HepG2 (cell line): ENCODE data around the gene LMBRD2. TPM values are rescaled to one million over a fixed set of nuclear protein-coding genes. Genes with fewer than 3 reads are reported as not detected.

Experiments
- ATAC-seq: fragments of 200-7000 bp; cut with Tn5 transposase; 3 replicates; pipeline ENCODE4 v1.9.1; 2020; ENCODE audit warnings: mild to moderate bottlenecking, moderate library complexity
- BruUV-seq: library from RNA; stranded (reverse); fragments of 400-500 nt; replicated peaks from 2 replicates; lab custom pipeline; 2021; lab: Mats Ljungman, UMichigan
- CTCF ChIA-PET: fragments of 300-600 bp; formaldehyde crosslinking; extraction: SDS; loops from one replicate; lab custom pipeline; 2021; ENCODE audit warnings: low total read pairs, inconsistent platforms, low intra/inter-chr PET ratio; lab: Yijun Ruan, JAX
- POLR2A ChIA-PET: fragments of 350-600 bp; sonication (Branson Sonifier 250); formaldehyde crosslinking; loops from one replicate; lab custom pipeline; 2020; ENCODE audit warnings: antibody characterized with exemption, inconsistent platforms; lab: Yijun Ruan, JAX
- DNase-seq: peaks from one replicate; pipeline ENCODE4 v3.0.0-alpha.2; 2015; ENCODE audit warnings: low spot score
- FAIRE-seq: peaks from 3 replicates; lab custom pipeline; 2011; peaks lifted over from hg19 to GRCh38; lab: Jason Lieb, UNC
- H2AFZ ChIP-seq: one replicate; pipeline ENCODE4 v1.6.1; 2011; ENCODE audit warnings: low read length, inconsistent platforms
- H3K27ac ChIP-seq: fragments of 300-600 bp; 3 replicates; pipeline ENCODE4 v1.8.0; 2011; ENCODE audit warnings: mixed run types, mild to moderate bottlenecking, mixed read lengths, low read length, inconsistent platforms; ENCODE audit not compliant: insufficient read depth; ENCODE audit errors: extremely low read length
- H3K27me3 ChIP-seq, 2 experiments: fragments of 200-600 bp in 1 of 2; 2 replicates in 1 of 2; 3 replicates in 1 of 2; pipeline versions ENCODE4 v1.6.0 to v1.8.0; 2011; ENCODE audit warnings: low read length in 2 of 2, mild to moderate bottlenecking in 2 of 2, moderate library complexity in 2 of 2, inconsistent platforms in 1 of 2; ENCODE audit not compliant: insufficient read depth in 2 of 2, control insufficient read depth in 1 of 2
- H3K36me3 ChIP-seq, 2 experiments: fragments of 200-600 bp in 1 of 2; replicated peaks in 1 of 2; 2 replicates in 1 of 2; 3 replicates in 1 of 2; pipeline versions ENCODE4 v1.5.1 to v1.8.0; 2011; ENCODE audit warnings: low read length in 2 of 2, inconsistent platforms in 1 of 2; ENCODE audit not compliant: insufficient read depth in 2 of 2, control insufficient read depth in 1 of 2
- H3K4me1 ChIP-seq: 2 replicates; pipeline ENCODE4 v1.5.1; 2012; ENCODE audit warnings: low read length, inconsistent platforms; ENCODE audit not compliant: insufficient read depth
- H3K4me2 ChIP-seq: 2 replicates; pipeline ENCODE4 v1.6.0; 2011; ENCODE audit warnings: low read depth, low read length, inconsistent platforms
- H3K4me3 ChIP-seq, 3 experiments: fragments of 200-600 bp in 1 of 3; sonication (generic), shearing (Covaris generic) in 1 of 3; replicated peaks in 1 of 3; 2 replicates each; pipeline ENCODE4 v1.5.1; 2011 to 2016; ENCODE audit warnings: low read length in 3 of 3, inconsistent platforms in 2 of 3, low read depth in 2 of 3, mild to moderate bottlenecking in 2 of 3, control low read depth in 1 of 3, mixed read lengths in 1 of 3; ENCODE audit not compliant: insufficient read depth in 1 of 3
- H3K79me2 ChIP-seq: one replicate; pipeline ENCODE4 v1.6.1; 2011; ENCODE audit warnings: low read length, inconsistent platforms; ENCODE audit not compliant: insufficient read depth
- H3K9ac ChIP-seq: 2 replicates; pipeline ENCODE4 v1.6.0; 2011; ENCODE audit warnings: mild to moderate bottlenecking, low read depth, low read length, inconsistent platforms; ENCODE audit not compliant: insufficient read depth
- H3K9me3 ChIP-seq: 2 replicates; pipeline ENCODE4 v1.5.1; 2012; ENCODE audit warnings: mild to moderate bottlenecking, low read length
- H4K20me1 ChIP-seq: 2 replicates; pipeline ENCODE4 v1.6.0; 2011; ENCODE audit warnings: inconsistent platforms, mild to moderate bottlenecking, low read length, moderate library complexity; ENCODE audit not compliant: insufficient read depth
- CBX5 ChIP-seq: sonication (generic); formaldehyde crosslinking; IDR thresholded peaks from 2 replicates; pipeline ENCODE4 v1.4.0; 2020; ENCODE audit warnings: missing genetic modification reagents, borderline replicate concordance
- HDAC6 ChIP-seq: fragments of 200-600 bp; sonication (generic); IDR thresholded peaks from 2 replicates; pipeline ENCODE4 v1.7.0; 2017; ENCODE audit warnings: mild to moderate bottlenecking, antibody characterized with exemption, low read length, low read depth
- HMGA1 ChIP-seq: sonication (generic); formaldehyde crosslinking; conservative IDR thresholded peaks from 2 replicates; pipeline ENCODE4 v1.4.0; 2020; ENCODE audit warnings: missing genetic modification reagents
- SALL2 ChIP-seq: sonication (generic); formaldehyde crosslinking; IDR thresholded peaks from 2 replicates; pipeline ENCODE4 v1.8.1; 2023; ENCODE audit warnings: mild to moderate bottlenecking, missing genetic modification reagents, inconsistent platforms
- ZFP1 ChIP-seq: IDR thresholded peaks from 2 replicates; pipeline ENCODE4 v1.6.1; 2016
- ZFY ChIP-seq: sonication (generic); formaldehyde crosslinking; IDR thresholded peaks from 2 replicates; pipeline ENCODE4 v1.4.0; 2020; ENCODE audit warnings: missing genetic modification reagents
- ZMAT3 ChIP-seq: sonication (generic); formaldehyde crosslinking; conservative IDR thresholded peaks from 2 replicates; pipeline ENCODE4 v1.7.0; 2021; ENCODE audit warnings: missing genetic modification reagents
- ZNF451 ChIP-seq: sonication (generic); formaldehyde crosslinking; IDR thresholded peaks from 2 replicates; pipeline ENCODE4 v1.5.0; 2020; ENCODE audit warnings: mild to moderate bottlenecking, missing genetic modification reagents
- ZNF652 ChIP-seq: IDR thresholded peaks from 2 replicates; pipeline ENCODE4 v1.6.1; 2016; ENCODE audit warnings: low read depth, borderline replicate concordance
- ZNF749 ChIP-seq: sonication (generic); formaldehyde crosslinking; IDR thresholded peaks from 2 replicates; pipeline ENCODE4 v1.8.0; 2022; ENCODE audit warnings: mild to moderate bottlenecking, missing genetic modification reagents, moderate library complexity, borderline replicate concordance
- ZSCAN30 ChIP-seq: sonication (generic); formaldehyde crosslinking; IDR thresholded peaks from 2 replicates; pipeline ENCODE4 v1.5.0; 2020; ENCODE audit warnings: mild to moderate bottlenecking, missing genetic modification reagents
- WGBS: methylation state at CpG from one replicate; pipeline ENCODE4 v1.1.6; 2017; ENCODE audit warnings: low lambda C conversion rate; 5-methylcytosine and 5-hydroxymethylcytosine counted together
- in situ Hi-C: cut with HindIII; loops from 2 replicates; pipeline ENCODE4 v1.10.0; 2017; ENCODE audit warnings: low pct_unique_long_range_greater_than_20kb; ENCODE audit not compliant: extremely low pct_ligation_motif_present
- intact Hi-C: fragments of 100-400 bp; cut with micrococcal nuclease; formaldehyde crosslinking; loops from one replicate; pipeline ENCODE4 v1.10.0; 2022; ENCODE audit not compliant: unreplicated experiment
- polyA plus RNA-seq, 8 experiments: library from polyadenylated mRNA; depleted of rRNA in 3 of 8; stranded (reverse) in 7 of 8; unstranded in 1 of 8; fragments of >200 nt; fragmentation: Illumina TruSeq in 4 of 8; extraction: Trizol in 4 of 8; gene quantifications; 2 replicates each; pipeline versions ENCODE4 v1.2.1 to v1.2.3, GENCODE V29; 2011 to 2016; ENCODE audit warnings: low read depth in 4 of 8, missing spikeins in 1 of 8, mixed read lengths in 1 of 8; ENCODE audit not compliant: insufficient read depth in 1 of 8
- total RNA-seq, 5 experiments: library from RNA; depleted of rRNA; stranded (reverse); fragments of >200 nt; fragmentation: Illumina TruSeq; extraction: Trizol; gene quantifications; 2 replicates each; pipeline ENCODE4 v1.2.3, GENCODE V29; 2016; ENCODE audit warnings: low read depth in 1 of 5

The LMBRD2 gene
- total and polyA plus RNA-seq, 2 of the 13 experiments (the other 11 are each of a cell fraction or from before 2014, with no cell fraction given) = 2.0 to 4.7 TPM

GRCh38 chr5:36181774-36182173 lies 30.1 kb upstream of the LMBRD2 start:
- Histone ChIP-seq H3K4me2 (no peak overlapping the region), H3K9ac (no peak overlapping the region), H3K27me3 (no peaks in the 10 kb centered on the region), H3K4me3 (no peak overlapping the region; a peak in 1 of 6 replicates), H2AFZ (no peak overlapping the region), H3K36me3 (peaks cover 0 to 15% of the 10 kb centered on the region in 2 experiments; a peak in 3 of 5 replicates), H3K27ac (peak overlapping the region; percentile 80), H3K79me2 (no peaks in the 10 kb centered on the region)
- BruUV-seq = no TSS peak
- FAIRE-seq (no peak), DNase-seq (no peak)
- ChIA-PET CTCF (no interaction called here), POLR2A (interaction anchor here (0.9 to 3.6 kb wide), 4 partner anchors 28 to 59 kb away, joined by 3 to 34 read pairs (median 10); partner anchors contain the start of gene NADK2)
- WGBS = 80% methylated on average over 2 of the region's 2 CpGs
- TF ChIP-seq SALL2 (CRISPR knock-in tag) (no peak), ZNF451 (CRISPR knock-in tag) (no peak), CBX5 (no peak), ZMAT3 (CRISPR knock-in tag) (no peak), HDAC6 (no peak), ZFP1 (CRISPR knock-in tag) (no peak), ZFY (no peak), ZSCAN30 (CRISPR knock-in tag) (no peak), ZNF652 (no peak), HMGA1 (CRISPR knock-in tag) (no peak), ZNF749 (CRISPR knock-in tag) (no peak)
- TF ChIP-seq, all 625 proteins: peak for 0
- intact Hi-C loops = loop anchor here (5.0 kb wide), 1 partner anchor 104 kb away; no protein-coding TSS in a partner anchor
- in situ Hi-C loops = no loop called here
- no peak for ATAC-seq
- Histone ChIP-seq H4K20me1 (no peaks in the 10 kb centered on the region), H3K9me3 (no peaks in the 10 kb centered on the region), H3K4me1 (peaks cover 47% of the 10 kb centered on the region)
